ENCODE measurements around the gene KDM1A.

DNA sequence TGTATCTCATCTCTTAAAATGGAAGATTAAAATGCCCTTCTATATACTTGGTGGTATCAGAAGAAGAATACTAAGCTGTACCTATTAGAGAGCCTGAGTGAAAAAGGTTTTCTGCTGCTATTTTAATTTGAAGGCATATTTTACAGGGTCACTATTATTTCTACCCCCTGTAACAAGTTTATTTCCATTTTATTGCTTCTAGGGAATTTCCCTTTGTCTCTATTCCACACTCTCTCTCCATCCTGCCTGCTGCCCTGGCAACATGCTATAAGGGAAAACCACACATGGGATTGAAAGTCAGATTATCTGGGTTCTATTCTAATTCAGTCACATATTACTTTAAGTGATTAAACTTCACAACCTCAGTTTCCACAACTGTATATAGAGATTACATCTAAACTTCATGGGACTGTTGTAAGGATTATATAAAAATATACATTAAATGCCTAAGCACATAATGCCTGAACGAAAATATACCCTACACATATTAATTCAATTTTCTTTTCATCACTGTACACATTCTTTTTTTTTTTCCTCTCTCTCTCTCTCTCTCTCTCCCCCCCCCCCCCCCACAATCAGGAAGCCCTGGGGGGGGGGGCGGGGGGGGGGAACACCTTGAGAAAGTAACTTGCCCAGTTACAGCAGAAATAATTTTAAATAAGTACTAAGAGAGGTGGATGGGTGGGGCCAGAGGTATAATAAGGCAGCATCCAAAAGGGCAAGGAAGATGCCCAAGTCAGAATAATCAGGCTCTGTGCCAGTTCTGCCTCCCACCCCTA is 97.8 kb downstream of the KDM1A start:
- TF ChIP-seq RELA (CRISPR knock-in tag; IDR thresholded peaks at IDR 0.05) (no peak), ZNF296 (CRISPR knock-in tag; conservative IDR thresholded peaks at IDR 0.05) (no peak), NRL (CRISPR knock-in tag; IDR thresholded peaks at IDR 0.05; ENCODE audit: borderline replicate concordance) (no peak), ETV6 (CRISPR knock-in tag; conservative IDR thresholded peaks at IDR 0.05) (no peak), SETDB1 (CRISPR knock-in tag; IDR thresholded peaks at IDR 0.05; ENCODE audit: borderline replicate concordance) (no peak)
- TF ChIP-seq, protein P1, sequence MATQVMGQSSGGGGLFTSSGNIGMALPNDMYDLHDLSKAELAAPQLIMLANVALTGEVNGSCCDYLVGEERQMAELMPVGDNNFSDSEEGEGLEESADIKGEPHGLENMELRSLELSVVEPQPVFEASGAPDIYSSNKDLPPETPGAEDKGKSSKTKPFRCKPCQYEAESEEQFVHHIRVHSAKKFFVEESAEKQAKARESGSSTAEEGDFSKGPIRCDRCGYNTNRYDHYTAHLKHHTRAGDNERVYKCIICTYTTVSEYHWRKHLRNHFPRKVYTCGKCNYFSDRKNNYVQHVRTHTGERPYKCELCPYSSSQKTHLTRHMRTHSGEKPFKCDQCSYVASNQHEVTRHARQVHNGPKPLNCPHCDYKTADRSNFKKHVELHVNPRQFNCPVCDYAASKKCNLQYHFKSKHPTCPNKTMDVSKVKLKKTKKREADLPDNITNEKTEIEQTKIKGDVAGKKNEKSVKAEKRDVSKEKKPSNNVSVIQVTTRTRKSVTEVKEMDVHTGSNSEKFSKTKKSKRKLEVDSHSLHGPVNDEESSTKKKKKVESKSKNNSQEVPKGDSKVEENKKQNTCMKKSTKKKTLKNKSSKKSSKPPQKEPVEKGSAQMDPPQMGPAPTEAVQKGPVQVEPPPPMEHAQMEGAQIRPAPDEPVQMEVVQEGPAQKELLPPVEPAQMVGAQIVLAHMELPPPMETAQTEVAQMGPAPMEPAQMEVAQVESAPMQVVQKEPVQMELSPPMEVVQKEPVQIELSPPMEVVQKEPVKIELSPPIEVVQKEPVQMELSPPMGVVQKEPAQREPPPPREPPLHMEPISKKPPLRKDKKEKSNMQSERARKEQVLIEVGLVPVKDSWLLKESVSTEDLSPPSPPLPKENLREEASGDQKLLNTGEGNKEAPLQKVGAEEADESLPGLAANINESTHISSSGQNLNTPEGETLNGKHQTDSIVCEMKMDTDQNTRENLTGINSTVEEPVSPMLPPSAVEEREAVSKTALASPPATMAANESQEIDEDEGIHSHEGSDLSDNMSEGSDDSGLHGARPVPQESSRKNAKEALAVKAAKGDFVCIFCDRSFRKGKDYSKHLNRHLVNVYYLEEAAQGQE (IDR thresholded peaks at IDR 0.05; ENCODE audit: borderline replicate concordance in 1 of 2, low read depth in 1 of 2, low read length in 2 of 2) = no peak
- TF ChIP-seq, protein P2, sequence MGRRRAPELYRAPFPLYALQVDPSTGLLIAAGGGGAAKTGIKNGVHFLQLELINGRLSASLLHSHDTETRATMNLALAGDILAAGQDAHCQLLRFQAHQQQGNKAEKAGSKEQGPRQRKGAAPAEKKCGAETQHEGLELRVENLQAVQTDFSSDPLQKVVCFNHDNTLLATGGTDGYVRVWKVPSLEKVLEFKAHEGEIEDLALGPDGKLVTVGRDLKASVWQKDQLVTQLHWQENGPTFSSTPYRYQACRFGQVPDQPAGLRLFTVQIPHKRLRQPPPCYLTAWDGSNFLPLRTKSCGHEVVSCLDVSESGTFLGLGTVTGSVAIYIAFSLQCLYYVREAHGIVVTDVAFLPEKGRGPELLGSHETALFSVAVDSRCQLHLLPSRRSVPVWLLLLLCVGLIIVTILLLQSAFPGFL (CRISPR knock-in tag; IDR thresholded peaks at IDR 0.05) = no peak
- TF ChIP-seq, protein P3, sequence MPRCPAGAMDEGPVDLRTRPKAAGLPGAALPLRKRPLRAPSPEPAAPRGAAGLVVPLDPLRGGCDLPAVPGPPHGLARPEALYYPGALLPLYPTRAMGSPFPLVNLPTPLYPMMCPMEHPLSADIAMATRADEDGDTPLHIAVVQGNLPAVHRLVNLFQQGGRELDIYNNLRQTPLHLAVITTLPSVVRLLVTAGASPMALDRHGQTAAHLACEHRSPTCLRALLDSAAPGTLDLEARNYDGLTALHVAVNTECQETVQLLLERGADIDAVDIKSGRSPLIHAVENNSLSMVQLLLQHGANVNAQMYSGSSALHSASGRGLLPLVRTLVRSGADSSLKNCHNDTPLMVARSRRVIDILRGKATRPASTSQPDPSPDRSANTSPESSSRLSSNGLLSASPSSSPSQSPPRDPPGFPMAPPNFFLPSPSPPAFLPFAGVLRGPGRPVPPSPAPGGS (CRISPR knock-in tag; IDR thresholded peaks at IDR 0.05) = no peak

Data from HepG2 (cell line).